WTC11 (cell line): ENCODE measurements around the gene MAP6. TPM values are rescaled to one million over a fixed set of nuclear protein-coding genes. Genes with fewer than 3 reads are reported as not detected.

ENCODE experiments used
- ATAC-seq: fragments of 200-7000 bp; cut with Tn5 transposase; 2 replicates; pipeline ENCODE4 v1.10.0; 2021; ENCODE audit warnings: mild to moderate bottlenecking, moderate library complexity
- CTCF ChIA-PET: fragments of 300-600 bp; sonication (Branson Sonifier 250); formaldehyde crosslinking; loops from one replicate; lab custom pipeline; 2021; ENCODE audit warnings: antibody characterized with exemption; lab: Charles Lee
- POLR2A ChIA-PET: fragments of 350-600 bp; sonication (Branson Sonifier 250); formaldehyde crosslinking; loops from one replicate; lab custom pipeline; 2021; ENCODE audit warnings: antibody characterized with exemption; lab: Charles Lee
- DNase-seq: peaks from one replicate; pipeline ENCODE4 v3.0.0; 2021; ENCODE audit warnings: low spot score
- H3K27ac Mint-ChIP-seq: 2 replicates; pipeline ENCODE4 v1.8.0; 2021; ENCODE audit warnings: mixed read lengths
- H3K27me3 Mint-ChIP-seq: 2 replicates; pipeline ENCODE4 v1.8.0; 2021; ENCODE audit warnings: low read depth, mild to moderate bottlenecking, moderate library complexity, mixed read lengths
- H3K36me3 Mint-ChIP-seq: 2 replicates; pipeline ENCODE4 v1.8.0; 2021; ENCODE audit warnings: mixed read lengths
- H3K4me1 Mint-ChIP-seq: 2 replicates; pipeline ENCODE4 v1.8.0; 2022; ENCODE audit warnings: mixed read lengths
- H3K4me3 Mint-ChIP-seq: 2 replicates; pipeline ENCODE4 v1.8.0; 2021; ENCODE audit warnings: mild to moderate bottlenecking, moderate library complexity, mixed read lengths
- H3K9me3 Mint-ChIP-seq: 2 replicates; pipeline ENCODE4 v1.8.0; 2021; ENCODE audit warnings: mixed read lengths
- ATF1 ChIP-seq: sonication (generic); formaldehyde crosslinking; IDR thresholded peaks from 2 replicates; pipeline ENCODE4 v1.8.1; 2023; ENCODE audit warnings: mild to moderate bottlenecking, moderate library complexity, missing genetic modification reagents
- E2F5 ChIP-seq: sonication (generic); formaldehyde crosslinking; IDR thresholded peaks from 2 replicates; pipeline ENCODE4 v1.8.1; 2022; ENCODE audit warnings: mild to moderate bottlenecking, moderate library complexity, missing genetic modification reagents
- ETV6 ChIP-seq: sonication (generic); formaldehyde crosslinking; IDR thresholded peaks from 2 replicates; pipeline ENCODE4 v1.8.1; 2022; ENCODE audit warnings: mild to moderate bottlenecking, missing genetic modification reagents
- FOXP1 ChIP-seq: sonication (generic); formaldehyde crosslinking; IDR thresholded peaks from 2 replicates; pipeline ENCODE4 v1.8.0; 2022; ENCODE audit warnings: missing genetic modification reagents, mild to moderate bottlenecking, moderate library complexity, borderline replicate concordance
- HMGXB4 ChIP-seq: sonication (generic); formaldehyde crosslinking; IDR thresholded peaks from 2 replicates; pipeline ENCODE4 v1.8.1; 2023; ENCODE audit warnings: mild to moderate bottlenecking, moderate library complexity, missing genetic modification reagents
- IRF1 ChIP-seq: sonication (generic); formaldehyde crosslinking; IDR thresholded peaks from 2 replicates; pipeline ENCODE4 v1.8.0; 2023; ENCODE audit warnings: missing genetic modification reagents
- MAX ChIP-seq: sonication (generic); formaldehyde crosslinking; IDR thresholded peaks from 2 replicates; pipeline ENCODE4 v1.8.0; 2022; ENCODE audit warnings: mild to moderate bottlenecking, missing genetic modification reagents
- MXD4 ChIP-seq: fragments of 250-450 bp; sonication (Bioruptor Pico); IDR thresholded peaks from 2 replicates; pipeline ENCODE4 v1.8.0; 2021; ENCODE audit warnings: mild to moderate bottlenecking, moderate library complexity, borderline replicate concordance
- OVOL2 ChIP-seq: fragments of 250-450 bp; sonication (Bioruptor Pico); IDR thresholded peaks from 2 replicates; pipeline ENCODE4 v1.9.0; 2021; ENCODE audit warnings: mild to moderate bottlenecking, borderline replicate concordance
- PRDM15 ChIP-seq: sonication (generic); formaldehyde crosslinking; IDR thresholded peaks from 2 replicates; pipeline ENCODE4 v1.8.0; 2022; ENCODE audit warnings: missing genetic modification reagents
- USF2 ChIP-seq: sonication (generic); formaldehyde crosslinking; IDR thresholded peaks from 2 replicates; pipeline ENCODE4 v1.8.1; 2023; ENCODE audit warnings: mild to moderate bottlenecking, missing genetic modification reagents, moderate library complexity
- ZNF138 ChIP-seq: sonication (generic); formaldehyde crosslinking; conservative IDR thresholded peaks from 2 replicates; pipeline ENCODE4 v1.8.1; 2022; ENCODE audit warnings: mild to moderate bottlenecking, moderate library complexity, missing genetic modification reagents
- ZNF263 ChIP-seq: sonication (generic); formaldehyde crosslinking; IDR thresholded peaks from 2 replicates; pipeline ENCODE4 v1.8.1; 2022; ENCODE audit warnings: low read depth, mild to moderate bottlenecking, moderate library complexity, missing genetic modification reagents
- ZNF512 ChIP-seq: sonication (generic); formaldehyde crosslinking; IDR thresholded peaks from 2 replicates; pipeline ENCODE4 v1.8.1; 2022; ENCODE audit warnings: missing genetic modification reagents, borderline replicate concordance
- ZNF532 ChIP-seq: fragments of 250-450 bp; sonication (Bioruptor Pico); IDR thresholded peaks from 2 replicates; pipeline ENCODE4 v1.9.0; 2021; ENCODE audit warnings: mild to moderate bottlenecking, borderline replicate concordance
- total RNA-seq: library from RNA; stranded (reverse); gene quantifications from 3 replicates; pipeline ENCODE4 v1.2.3, GENCODE V29; 2021

MAP6 gene
- total RNA-seq, 1 experiment from 2014 or later: 0.90 TPM

- CTCF ChIA-PET: interaction anchor here (1.3 to 1.4 kb wide), 3 partner anchors 50 to 73 kb away, joined by 3 to 6 read pairs (median 3); no protein-coding TSS in a partner anchor
- no peaks in the 10 kb centered on the region for H3K36me3 Mint-ChIP-seq
- no peaks in the 10 kb centered on the region for H3K9me3 Mint-ChIP-seq
- peaks cover 3% of the 10 kb centered on the region; the same call in 1 of the 2 replicates for H3K27me3 Mint-ChIP-seq
- no peak overlapping the region for H3K27ac Mint-ChIP-seq
- peaks cover 9% of the 10 kb centered on the region for H3K4me1 Mint-ChIP-seq
- peak; percentile 67 for ATAC-seq
- POLR2A ChIA-PET: no interaction called here
- no peak overlapping the region for H3K4me3 Mint-ChIP-seq
- TF ChIP-seq HMGXB4 (no peak), E2F5 (CRISPR knock-in tag) (no peak), ZNF138 (no peak), ZNF263 (CRISPR knock-in tag) (no peak), IRF1 (CRISPR knock-in tag) (no peak), MXD4 (CRISPR knock-in tag) (no peak)
- TF ChIP-seq, all 79 proteins: peak for 0
- DNase-seq: no peak
Observed at GRCh38 chr11:75656044-75656727, 12.7 kb downstream of the MAP6 start.

- Mint-ChIP-seq H3K36me3 (no peaks in the 10 kb centered on the region), H3K27ac (no peak overlapping the region), H3K9me3 (no peaks in the 10 kb centered on the region), H3K27me3 (peaks cover 3% of the 10 kb centered on the region; the same call in 1 of the 2 replicates), H3K4me3 (no peak overlapping the region), H3K4me1 (peaks cover 7% of the 10 kb centered on the region)
- no peak for DNase-seq
- POLR2A ChIA-PET: no interaction called here
- no peak for ATAC-seq
- CTCF ChIA-PET: interaction anchor here (1.3 to 1.4 kb wide), 2 partner anchors 58 to 73 kb away, joined by 3 to 6 read pairs; no protein-coding TSS in a partner anchor
- TF ChIP-seq ATF1 (CRISPR knock-in tag) (no peak), ZNF512 (CRISPR knock-in tag) (no peak), USF2 (CRISPR knock-in tag) (no peak), FOXP1 (CRISPR knock-in tag) (no peak), OVOL2 (no peak), ETV6 (CRISPR knock-in tag) (no peak), MAX (CRISPR knock-in tag) (no peak), PRDM15 (CRISPR knock-in tag) (no peak), ZNF532 (CRISPR knock-in tag) (no peak)
Observed at GRCh38 chr11:75655605-75656004, 13.2 kb downstream of the MAP6 start.
